Endothelial cell of umbilical vein (primary cell): Measurements from ENCODE around the gene PLEKHH2. TPM values are rescaled to one million over a fixed set of nuclear protein-coding genes. Genes with fewer than 3 reads are reported as not detected.
"Not testable (repeated sequence)": the region's sequence is repeated elsewhere in the genome, so short reads cannot be mapped to it uniquely, and the experiment has no call there.

Source experiments
- BruUV-seq: library from RNA; stranded (reverse); fragments of 400-500 nt; replicated peaks from 2 replicates; lab custom pipeline; 2021; lab: Mats Ljungman, UMichigan
- CTCF ChIA-PET: fragments of 300-600, 350-600 bp; sonication (Branson Sonifier 250); formaldehyde crosslinking; loops from one replicate; lab custom pipeline; 2021; ENCODE audit warnings: antibody characterized with exemption, inconsistent platforms; lab: Charles Lee
- POLR2A ChIA-PET: fragments of 300-600, 350-600 bp; sonication (Branson Sonifier 250); formaldehyde crosslinking; loops from one replicate; lab custom pipeline; 2021; ENCODE audit warnings: antibody characterized with exemption, inconsistent platforms; lab: Charles Lee
- DNase-seq: peaks from one replicate; pipeline ENCODE4 v3.0.0-alpha.2; 2011; ENCODE audit warnings: low read depth, low spot score
- FAIRE-seq: peaks from 2 replicates; lab custom pipeline; 2011; peaks lifted over from hg19 to GRCh38; lab: Jason Lieb, UNC
- H2AFZ ChIP-seq: 2 replicates; pipeline ENCODE4 v1.6.0; 2012; ENCODE audit warnings: low read depth, low read length, control low read depth, inconsistent platforms
- H3K27ac ChIP-seq: 2 replicates; pipeline ENCODE4 v1.5.1; 2011; ENCODE audit warnings: low read depth, mild to moderate bottlenecking, control low read depth, low read length, moderate library complexity; ENCODE audit not compliant: insufficient read depth
- H3K27me3 ChIP-seq, 2 experiments: 2 replicates each; pipeline versions ENCODE4 v1.6.0 to v1.6.1; 2011; ENCODE audit warnings: low read length in 2 of 2, mixed read lengths in 1 of 2; ENCODE audit not compliant: control insufficient read depth in 2 of 2, insufficient read depth in 2 of 2
- H3K36me3 ChIP-seq, 2 experiments: 2 replicates in 1 of 2; 3 replicates in 1 of 2; pipeline ENCODE4 v1.5.1; 2011; ENCODE audit warnings: low read length in 2 of 2, mild to moderate bottlenecking in 1 of 2, moderate library complexity in 1 of 2; ENCODE audit not compliant: control insufficient read depth in 2 of 2, insufficient read depth in 2 of 2; ENCODE audit errors: extremely low read depth in 1 of 2
- H3K4me1 ChIP-seq: 3 replicates; pipeline ENCODE4 v1.5.1; 2011; ENCODE audit warnings: mild to moderate bottlenecking, low read length; ENCODE audit not compliant: control insufficient read depth, insufficient read depth; ENCODE audit errors: extremely low read depth
- H3K4me2 ChIP-seq: 2 replicates; pipeline ENCODE4 v1.6.1; 2011; ENCODE audit warnings: low read length, control low read depth, mixed read lengths; ENCODE audit not compliant: insufficient read depth
- H3K4me3 ChIP-seq, 3 experiments: fragments of 200-600 bp in 1 of 3; sonication (generic), shearing (Covaris generic) in 1 of 3; replicated peaks in 1 of 3; 2 replicates each; pipeline ENCODE4 v1.5.1; 2011 to 2016; ENCODE audit warnings: control low read depth in 3 of 3, low read length in 3 of 3, mild to moderate bottlenecking in 2 of 3, inconsistent platforms in 1 of 3, low read depth in 1 of 3, moderate library complexity in 1 of 3; ENCODE audit not compliant: insufficient read depth in 1 of 3
- H3K79me2 ChIP-seq: 2 replicates; pipeline ENCODE4 v1.6.0; 2012; ENCODE audit warnings: low read length, inconsistent platforms; ENCODE audit not compliant: control insufficient read depth, insufficient read depth
- H3K9ac ChIP-seq: replicated peaks from 2 replicates; pipeline ENCODE3; 2011; ENCODE audit warnings: low read length, control low read depth; ENCODE audit not compliant: insufficient read depth; ENCODE audit errors: extremely low read depth
- H3K9me1 ChIP-seq: replicated peaks from 3 replicates; pipeline ENCODE4 v1.6.0; 2011; ENCODE audit warnings: mild to moderate bottlenecking, low read length; ENCODE audit not compliant: control insufficient read depth, insufficient read depth; ENCODE audit errors: extremely low read depth
- H3K9me3 ChIP-seq: replicated peaks from 2 replicates; pipeline ENCODE4 v1.5.1; 2012; ENCODE audit warnings: low read length, inconsistent platforms; ENCODE audit not compliant: control insufficient read depth, insufficient read depth
- H4K20me1 ChIP-seq: replicated peaks from 2 replicates; pipeline ENCODE3; 2011; ENCODE audit warnings: mild to moderate bottlenecking, low read length; ENCODE audit not compliant: control insufficient read depth, insufficient read depth; ENCODE audit errors: extremely low read depth
- CTCF ChIP-seq, 2 donors: IDR thresholded peaks; 1 replicate in 1 of 2; 2 replicates in 1 of 2; pipeline ENCODE4 v1.5.1; 2011; ENCODE audit warnings: low read length in 2 of 2, mild to moderate bottlenecking in 2 of 2, moderate library complexity in 2 of 2, control low read depth in 1 of 2, inconsistent platforms in 1 of 2, low read depth in 1 of 2; ENCODE audit not compliant: insufficient read depth in 1 of 2; ENCODE audit errors: extremely low read depth in 1 of 2
- EZH2 ChIP-seq: IDR thresholded peaks from 2 replicates; pipeline ENCODE4 v1.6.1; 2012; ENCODE audit warnings: borderline replicate concordance, low read depth, mild to moderate bottlenecking, moderate library complexity, low read length, inconsistent platforms; ENCODE audit not compliant: severe bottlenecking
- FOS ChIP-seq: IDR thresholded peaks from 2 replicates; pipeline ENCODE4 v1.6.1; 2011; ENCODE audit warnings: mild to moderate bottlenecking, low read length, moderate library complexity, borderline replicate concordance; ENCODE audit not compliant: insufficient read depth
- GATA2 ChIP-seq: IDR thresholded peaks from 2 replicates; pipeline ENCODE4 v1.7.0; 2011; ENCODE audit warnings: low read depth, mild to moderate bottlenecking, moderate library complexity, mixed read lengths, low read length; ENCODE audit not compliant: insufficient read length, insufficient read depth
- JUN ChIP-seq: IDR thresholded peaks from 2 replicates; pipeline ENCODE4 v1.6.1; 2011; ENCODE audit warnings: borderline replicate concordance, low read depth; ENCODE audit not compliant: insufficient read length, insufficient read depth
- MAX ChIP-seq: IDR thresholded peaks from 2 replicates; pipeline ENCODE4 v1.6.1; 2011; ENCODE audit not compliant: insufficient read depth, insufficient read length
- MYC ChIP-seq: IDR thresholded peaks from one replicate; pipeline ENCODE4 v1.6.1; 2011; ENCODE audit warnings: mild to moderate bottlenecking, low read depth, low read length
- POLR2A ChIP-seq: IDR thresholded peaks from 2 replicates; pipeline ENCODE4 v1.6.1; 2012; ENCODE audit warnings: low read depth, mild to moderate bottlenecking, control low read depth, low read length
- POLR2AphosphoS5 ChIP-seq: IDR thresholded peaks from 2 replicates; pipeline ENCODE4 v1.6.1; 2012; ENCODE audit warnings: low read depth, mild to moderate bottlenecking, control low read depth, low read length, moderate library complexity; ENCODE audit not compliant: insufficient read depth
- dilution Hi-C: fragments of 300-500 bp; cut with MboI; formaldehyde crosslinking; loops from one replicate; pipeline ENCODE4 v1.15.0; 2019; ENCODE audit warnings: low sequenced_read_pairs; ENCODE audit not compliant: extremely low pct_ligation_motif_present
- intact Hi-C: fragments of 100-400 bp; cut with micrococcal nuclease; formaldehyde crosslinking; loops from one replicate; pipeline ENCODE4 v1.10.0; 2022
- polyA plus RNA-seq, 4 experiments: library from polyadenylated mRNA; depleted of rRNA in 3 of 4; stranded (reverse) in 3 of 4; unstranded in 1 of 4; fragments of >200 nt; gene quantifications; 2 replicates each; pipeline versions ENCODE4 v1.2.1 to v1.2.3, GENCODE V29; 2011 to 2012; ENCODE audit warnings: missing spikeins in 1 of 4
- total RNA-seq: library from RNA; stranded (reverse); gene quantifications from 2 replicates; pipeline ENCODE4 v1.2.3, GENCODE V29; 2021

PLEKHH2 gene
- total and polyA plus RNA-seq, 2 donors (not counting 3 experiments of a cell fraction or from before 2014, with no cell fraction given): 0.41 to 0.58 TPM

DNA sequence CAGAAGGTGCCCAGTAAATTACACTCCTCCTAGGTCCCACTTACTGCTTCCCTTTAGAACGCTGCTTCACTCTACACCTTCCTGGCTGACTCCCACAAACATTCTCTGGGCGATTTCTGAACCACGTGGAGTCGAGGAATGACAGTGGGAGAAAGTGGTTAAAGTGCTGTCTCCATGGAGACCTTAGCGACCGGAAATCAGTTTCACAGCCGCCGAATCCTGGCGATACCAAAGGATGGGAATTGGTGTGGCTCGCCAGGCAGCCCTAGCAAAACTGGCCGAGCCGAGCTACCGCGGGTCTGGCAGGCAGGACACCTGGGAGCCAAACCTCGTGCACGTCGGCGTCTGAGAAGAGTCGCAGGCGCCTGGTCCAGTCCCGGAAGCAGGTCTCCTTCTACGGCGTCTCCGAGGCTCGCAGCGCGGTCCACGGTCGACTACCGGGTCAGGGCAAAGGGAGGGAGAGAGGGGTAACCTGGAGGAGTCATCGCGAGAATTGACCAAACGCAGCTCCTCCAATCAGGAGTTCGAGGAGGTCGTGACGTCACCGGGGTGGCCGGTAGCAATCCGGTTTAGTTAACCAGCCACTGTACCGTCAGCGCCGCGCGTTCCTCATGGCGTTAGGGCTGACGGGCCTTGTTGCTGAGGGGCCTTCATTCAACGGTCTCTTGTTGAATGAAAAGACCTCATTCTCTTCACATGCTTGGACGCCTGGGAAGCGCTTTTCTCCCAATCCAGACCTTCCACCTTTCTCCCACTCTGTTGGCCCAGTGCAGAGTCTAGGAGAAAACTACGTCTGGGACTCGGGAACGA is 41.3 kb upstream of the PLEKHH2 start, which contains the start of gene THADA:
TSS of gene THADA (minus strand) at position 436 of the 810 bp plus-strand sequence. CDS start 3,646 bp downstream, outside the sequence.
- Histone ChIP-seq H3K79me2 (peaks cover 11% of the 10 kb centered on the region), H4K20me1 (no peaks in the 10 kb centered on the region), H3K9me3 (no peaks in the 10 kb centered on the region), H2AFZ (peak within 1 kb of the TSS; percentile 81), H3K27me3 (peaks cover 0 to 7% of the 10 kb centered on the region in 2 experiments), H3K4me3 (peak within 1 kb of the TSS; percentile 46 to 82 (median 75)), H3K9me1 (no peaks in the 10 kb centered on the region), H3K9ac (peak within 1 kb of the TSS; percentile 97), H3K4me1 (peaks cover 14% of the 10 kb centered on the region), H3K27ac (peak within 1 kb of the TSS; percentile 86), H3K36me3 (no peaks in the 10 kb centered on the region), H3K4me2 (peak within 1 kb of the TSS; percentile 94)
- intact Hi-C loops: no loop called here
- dilution Hi-C loops: no loop called here
- POLR2A ChIA-PET: interaction anchor here (0.6 to 1.4 kb wide), 4 partner anchors 9 to 768 kb away, joined by 3 to 6 read pairs (median 4); no protein-coding TSS in a partner anchor
- DNase-seq (peak; percentile 99), FAIRE-seq (peak; percentile 94)
- CTCF ChIA-PET: interaction anchor here (0.6 to 2.6 kb wide), 6 partner anchors 9 to 18 kb away, joined by 3 to 14 read pairs (median 5); no protein-coding TSS in a partner anchor
- BruUV-seq: TSS peak; percentile 78
- TF ChIP-seq EZH2 (no peak), MAX (peak; percentile 71), FOS (no peak), POLR2AphosphoS5 (peak; percentile 98), GATA2 (no peak), CTCF (IDR thresholded peaks at IDR 0.05; ENCODE audit: extremely low read depth in 1 of 2, insufficient read depth in 1 of 2, low read depth in 1 of 2, low read length in 2 of 2) (no peak), MYC (peak; percentile 79), POLR2A (peak; percentile 98), JUN (peak; percentile 66)

DNA sequence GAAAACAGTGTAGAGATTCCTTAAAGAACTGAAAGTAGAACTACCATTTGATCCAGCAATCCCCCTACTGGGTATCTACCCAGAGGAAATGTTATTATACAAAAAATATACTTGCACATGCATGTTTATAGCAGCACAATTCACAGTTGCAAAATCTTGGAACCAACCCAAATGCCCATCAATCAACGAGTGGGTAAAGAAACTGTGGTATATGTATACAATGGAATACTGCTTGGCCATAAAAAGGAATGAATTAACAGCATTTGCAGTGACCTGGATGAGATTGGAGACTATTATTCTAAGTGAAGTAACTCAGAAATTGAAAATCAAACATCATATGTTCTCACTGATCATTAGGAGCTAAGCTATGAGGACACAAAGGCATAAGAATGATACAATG is 36.5 kb upstream of the PLEKHH2 start:
- DNase-seq, H3K27ac ChIP-seq, CTCF ChIA-PET, POLR2A ChIA-PET, H4K20me1 ChIP-seq, H3K36me3 ChIP-seq, H3K9me1 ChIP-seq, H3K27me3 ChIP-seq, H3K4me3 ChIP-seq, dilution Hi-C loops, H3K4me1 ChIP-seq, H3K4me2 ChIP-seq, H3K79me2 ChIP-seq, H2AFZ ChIP-seq, FAIRE-seq, H3K9me3 ChIP-seq, H3K9ac ChIP-seq, BruUV-seq, intact Hi-C loops: not testable (repeated sequence)
